ENCODE results near the gene SMIM33.
"Not testable (repeated sequence)": the region's sequence is repeated elsewhere in the genome, so short reads cannot be mapped to it uniquely, and the experiment has no call there.

SMIM33 gene

GRCh38 chr5:139470821-139471300 is at the start of gene SMIM33:
TSS of gene SMIM33 (plus strand) at chr5:139471004. CDS start at chr5:139471122, 118 bp downstream.
- no peak for DNase-seq (ENCODE audit: low spot score)

GRCh38 chr5:139422307-139422893 is 48.4 kb upstream of the SMIM33 start:
- DNase-seq (ENCODE audit: low spot score), result peak; percentile 85

GRCh38 chr5:139425497-139425896 is 45.3 kb upstream of the SMIM33 start:
- DNase-seq (ENCODE audit: low spot score), result no peak

- no peak for DNase-seq (ENCODE audit: low spot score)
Measured at GRCh38 chr5:139426203-139426885, 44.5 kb upstream of the SMIM33 start.

GRCh38 chr5:139430015-139430414 is 40.8 kb upstream of the SMIM33 start:
- DNase-seq (ENCODE audit: low spot score), result no peak

- DNase-seq (ENCODE audit: low spot score), result no peak
Measured at GRCh38 chr5:139431706-139432105, 39.1 kb upstream of the SMIM33 start.

- DNase-seq (ENCODE audit: low spot score), result no peak
Measured at GRCh38 chr5:139435676-139436075, 35.1 kb upstream of the SMIM33 start.

GRCh38 chr5:139438707-139439012 is 32.1 kb upstream of the SMIM33 start:
- no peak for DNase-seq (ENCODE audit: low spot score)

GRCh38 chr5:139439013-139439903 is 31.5 kb upstream of the SMIM33 start, which contains the start of gene DNAJC18:
TSS of gene DNAJC18 (minus strand) at chr5:139439525. CDS start at chr5:139439445, 80 bp downstream.
- peak; percentile 94 for DNase-seq (ENCODE audit: low spot score)

GRCh38 chr5:139440416-139440815 is 30.4 kb upstream of the SMIM33 start:
- DNase-seq (ENCODE audit: low spot score), result not testable (repeated sequence)

GRCh38 chr5:139443831-139444453 is 26.9 kb upstream of the SMIM33 start:
- no peak for DNase-seq (ENCODE audit: low spot score)

- DNase-seq (ENCODE audit: low spot score), result no peak
Measured at GRCh38 chr5:139445325-139446170, 25.3 kb upstream of the SMIM33 start.

- DNase-seq (ENCODE audit: low spot score), result no peak
Measured at GRCh38 chr5:139446956-139447779, 23.6 kb upstream of the SMIM33 start.

- DNase-seq (ENCODE audit: low spot score), result no peak
Measured at GRCh38 chr5:139451176-139451575, 19.6 kb upstream of the SMIM33 start.

GRCh38 chr5:139451878-139452660 is 18.7 kb upstream of the SMIM33 start:
- no peak for DNase-seq (ENCODE audit: low spot score)

GRCh38 chr5:139453683-139454567 is 16.9 kb upstream of the SMIM33 start:
- no peak for DNase-seq (ENCODE audit: low spot score)

GRCh38 chr5:139454568-139455290 is 16.1 kb upstream of the SMIM33 start:
- DNase-seq (ENCODE audit: low spot score), result no peak

- no peak for DNase-seq (ENCODE audit: low spot score)
Measured at GRCh38 chr5:139456776-139457175, 14.0 kb upstream of the SMIM33 start.

Measured in pons (tissue), 1 donor.